Activated naive CD8-positive, alpha-beta T cell treated with anti-CD3 and anti-CD28 coated beads, Interleukin-2, amount 10 ng/mL, durations not matched to agents 7 days and 5 days (primary cell): Measurements from ENCODE around the gene CANX. TPM values are rescaled to one million over a fixed set of nuclear protein-coding genes. Genes with fewer than 3 reads are reported as not detected.
A peak's percentile ranks its signal among the peaks of the same experiment; 100 is the strongest.
"Not testable (repeated sequence)": the region's sequence is repeated elsewhere in the genome, so short reads cannot be mapped to it uniquely, and the experiment has no call there.

Experiments used
- ATAC-seq: fragments of 150-1000 bp; cut with Tn5 transposase; one replicate; pipeline ENCODE4 v1.10.0; 2021; ENCODE audit warnings: low read depth, moderate library complexity
- POLR2A ChIA-PET: fragments of 350-600 bp; sonication (Branson Sonifier 250); formaldehyde crosslinking; loops from one replicate; lab custom pipeline; 2021; ENCODE audit warnings: antibody characterized with exemption; lab: Charles Lee
- DNase-seq: peaks from one replicate; pipeline ENCODE4 v3.0.0; 2021
- H3K27ac Mint-ChIP-seq: one replicate; pipeline ENCODE4 v1.8.0; 2022; ENCODE audit warnings: mild to moderate bottlenecking, mixed read lengths
- H3K27me3 Mint-ChIP-seq: one replicate; pipeline ENCODE4 v1.8.0; 2022; ENCODE audit warnings: mild to moderate bottlenecking, moderate library complexity, mixed read lengths
- H3K36me3 Mint-ChIP-seq: one replicate; pipeline ENCODE4 v1.8.0; 2021; ENCODE audit warnings: mild to moderate bottlenecking, mixed read lengths
- H3K4me1 Mint-ChIP-seq: one replicate; pipeline ENCODE4 v1.8.0; 2021; ENCODE audit warnings: mixed read lengths
- H3K4me3 Mint-ChIP-seq: one replicate; pipeline ENCODE4 v1.8.0; 2022; ENCODE audit warnings: mild to moderate bottlenecking, moderate library complexity, mixed read lengths
- H3K9me3 Mint-ChIP-seq: one replicate; pipeline ENCODE4 v1.8.0; 2021; ENCODE audit warnings: mixed read lengths
- total RNA-seq, 2 experiments: library from RNA; stranded (reverse); gene quantifications; one replicate each; pipeline ENCODE4 v1.2.3, GENCODE V29; 2021

Gene CANX, protein sequence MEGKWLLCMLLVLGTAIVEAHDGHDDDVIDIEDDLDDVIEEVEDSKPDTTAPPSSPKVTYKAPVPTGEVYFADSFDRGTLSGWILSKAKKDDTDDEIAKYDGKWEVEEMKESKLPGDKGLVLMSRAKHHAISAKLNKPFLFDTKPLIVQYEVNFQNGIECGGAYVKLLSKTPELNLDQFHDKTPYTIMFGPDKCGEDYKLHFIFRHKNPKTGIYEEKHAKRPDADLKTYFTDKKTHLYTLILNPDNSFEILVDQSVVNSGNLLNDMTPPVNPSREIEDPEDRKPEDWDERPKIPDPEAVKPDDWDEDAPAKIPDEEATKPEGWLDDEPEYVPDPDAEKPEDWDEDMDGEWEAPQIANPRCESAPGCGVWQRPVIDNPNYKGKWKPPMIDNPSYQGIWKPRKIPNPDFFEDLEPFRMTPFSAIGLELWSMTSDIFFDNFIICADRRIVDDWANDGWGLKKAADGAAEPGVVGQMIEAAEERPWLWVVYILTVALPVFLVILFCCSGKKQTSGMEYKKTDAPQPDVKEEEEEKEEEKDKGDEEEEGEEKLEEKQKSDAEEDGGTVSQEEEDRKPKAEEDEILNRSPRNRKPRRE
- 100 to 1,000 TPM; 255 to 294 TPM for total RNA-seq

DNA sequence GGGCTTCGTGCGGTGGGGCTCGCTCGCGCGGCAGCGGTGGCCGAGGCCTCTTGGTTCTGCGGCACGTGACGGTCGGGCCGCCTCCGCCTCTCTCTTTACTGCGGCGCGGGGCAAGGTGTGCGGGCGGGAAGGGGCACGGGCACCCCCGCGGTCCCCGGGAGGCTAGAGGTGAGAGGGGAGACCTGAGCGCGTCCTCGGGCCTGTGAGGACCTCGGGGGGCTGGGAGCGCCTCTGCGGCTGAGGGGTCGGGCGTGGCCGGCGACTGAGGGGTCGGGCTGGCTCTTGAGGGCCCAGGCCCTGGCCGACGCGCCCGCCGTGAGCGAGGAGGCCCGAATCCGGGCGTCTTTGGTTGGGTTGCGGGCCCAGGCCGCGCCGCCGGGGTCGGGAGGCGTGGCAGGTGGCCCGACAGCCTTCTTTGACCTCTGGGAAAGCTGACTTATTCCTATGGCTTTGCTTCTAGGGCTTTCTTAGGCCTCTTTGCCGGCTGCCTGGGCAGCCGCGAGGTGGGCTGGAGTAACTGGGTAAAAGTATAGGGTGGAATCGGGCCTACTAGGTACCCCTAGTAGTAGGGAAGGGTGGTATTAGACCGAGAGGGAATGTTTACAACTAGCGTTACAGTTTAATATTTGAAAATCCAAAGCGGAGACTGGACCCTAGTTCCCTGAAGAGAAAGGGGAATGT, at the start of gene CANX:
Gene CANX (plus strand): TSS at position 33 of the 681 bp plus-strand sequence. CDS start 6,715 bp downstream, outside the sequence.
- Mint-ChIP-seq H3K9me3 (no peaks in the 10 kb centered on the region), H3K4me1 (peaks cover 30% of the 10 kb centered on the region), H3K4me3 (peak within 1 kb of the TSS; percentile 95), H3K27me3 (no peaks in the 10 kb centered on the region), H3K27ac (peak within 1 kb of the TSS; percentile 97), H3K36me3 (peaks cover 16% of the 10 kb centered on the region)
- POLR2A ChIA-PET, result interaction anchor here (0.7 to 3.8 kb wide), 8 partner anchors 20 to 85 kb away, joined by 3 to 21 read pairs (median 4); partner anchors contain the start of genes HNRNPH1 and MAML1
- DNase-seq, result no peak
- no peak for ATAC-seq

DNA sequence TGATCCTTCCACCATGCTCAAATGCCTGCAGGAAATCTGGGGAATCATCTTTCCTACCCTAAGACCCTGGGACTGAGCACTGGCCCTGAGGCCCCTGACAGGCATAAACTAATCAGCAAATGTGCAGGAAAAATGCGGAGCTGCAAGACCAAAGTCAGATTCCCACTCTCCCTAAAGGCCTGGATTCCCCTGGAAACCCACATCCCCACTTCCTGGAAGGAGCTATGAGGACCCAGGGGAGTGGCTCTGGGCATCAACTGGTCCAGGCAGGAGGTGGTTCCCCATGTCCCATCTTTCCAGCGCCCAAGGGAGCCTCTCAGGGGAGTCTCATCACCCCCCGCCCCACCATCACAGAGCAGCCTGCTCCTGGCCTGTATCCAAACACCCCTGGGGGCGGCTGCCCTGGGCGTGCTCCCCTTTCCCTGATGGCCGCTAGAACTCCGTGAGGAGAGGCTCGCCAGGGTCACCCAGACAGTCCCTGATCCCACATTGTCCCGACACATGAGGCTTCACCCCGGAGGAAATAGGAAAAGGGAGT, 49.5 kb upstream of the CANX start:
- H3K4me3 Mint-ChIP-seq, H3K36me3 Mint-ChIP-seq, ATAC-seq, DNase-seq, H3K4me1 Mint-ChIP-seq, POLR2A ChIA-PET, H3K9me3 Mint-ChIP-seq, H3K27ac Mint-ChIP-seq, H3K27me3 Mint-ChIP-seq: not testable (repeated sequence)

- ATAC-seq, H3K9me3 Mint-ChIP-seq, POLR2A ChIA-PET, H3K4me1 Mint-ChIP-seq, H3K4me3 Mint-ChIP-seq, H3K27me3 Mint-ChIP-seq, DNase-seq, H3K36me3 Mint-ChIP-seq, H3K27ac Mint-ChIP-seq: not testable (repeated sequence)
Observed at GRCh38 chr5:179650245-179650644, 48.5 kb upstream of the CANX start.

- H3K27ac Mint-ChIP-seq, H3K4me3 Mint-ChIP-seq, H3K4me1 Mint-ChIP-seq, DNase-seq, ATAC-seq, H3K27me3 Mint-ChIP-seq, H3K36me3 Mint-ChIP-seq, H3K9me3 Mint-ChIP-seq: not testable (repeated sequence)
- POLR2A ChIA-PET, result interaction anchor here (1.0 kb wide), 1 partner anchor 30 kb away, joined by 3 read pairs; the partner anchor contains the start of gene HNRNPH1
Observed at GRCh38 chr5:179653135-179653534, 45.6 kb upstream of the CANX start.

DNA sequence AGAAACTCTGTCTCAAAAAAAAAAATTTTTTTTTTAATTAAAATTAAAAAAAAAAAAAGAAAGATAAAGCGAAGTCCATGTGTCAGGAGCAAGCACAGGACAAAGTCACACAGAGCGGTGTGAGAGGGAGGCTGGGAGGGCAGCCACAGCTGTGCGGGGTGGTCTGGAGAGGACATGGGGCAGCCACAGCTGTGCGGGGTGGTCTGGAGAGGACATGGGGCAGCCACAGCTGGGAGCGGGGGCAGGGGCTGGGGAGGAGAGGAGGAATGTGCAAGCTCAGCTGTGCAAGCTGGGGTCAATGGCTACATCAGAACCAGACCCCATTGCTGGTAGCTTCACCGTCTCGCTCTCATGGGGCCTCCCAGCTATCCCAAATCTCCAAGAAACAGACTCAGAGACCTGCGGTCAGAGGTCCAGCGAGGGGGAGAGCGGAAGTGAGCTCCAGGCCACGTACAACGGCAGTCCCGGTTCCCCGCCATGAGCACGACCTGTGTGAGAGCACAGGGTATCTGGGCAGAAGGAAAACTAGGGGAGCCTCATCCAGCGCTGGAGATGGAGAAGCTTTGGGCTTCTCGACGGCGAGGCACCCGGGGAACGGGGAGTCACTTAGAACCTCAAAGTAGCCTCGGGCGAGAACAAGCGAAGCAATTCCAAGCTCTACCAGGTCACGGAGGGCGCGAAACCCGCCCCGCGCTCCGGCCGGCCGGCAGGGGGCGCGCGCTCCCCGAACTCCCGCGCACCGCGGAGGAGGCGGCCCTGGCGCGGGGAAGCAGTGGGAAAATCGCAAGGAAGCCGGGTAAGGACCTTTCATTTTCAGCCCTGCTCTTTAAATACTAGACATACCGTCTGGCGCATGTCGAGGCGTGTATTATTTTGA, 41.2 kb upstream of the CANX start:
- ATAC-seq (peak; percentile 94), DNase-seq (peak; percentile 41)
- H3K36me3 Mint-ChIP-seq, H3K4me1 Mint-ChIP-seq, H3K27ac Mint-ChIP-seq, H3K4me3 Mint-ChIP-seq, H3K27me3 Mint-ChIP-seq, H3K9me3 Mint-ChIP-seq, POLR2A ChIA-PET: not testable (repeated sequence)

- ATAC-seq, result peak; percentile 73
- H3K9me3 Mint-ChIP-seq, POLR2A ChIA-PET, H3K36me3 Mint-ChIP-seq, H3K4me1 Mint-ChIP-seq, H3K27me3 Mint-ChIP-seq, H3K27ac Mint-ChIP-seq: not testable (repeated sequence)
- peak overlapping the region; percentile 87 for H3K4me3 Mint-ChIP-seq
- DNase-seq, result peak; percentile 34
Observed at GRCh38 chr5:179658179-179658856, 40.4 kb upstream of the CANX start.

- H3K36me3 Mint-ChIP-seq, H3K27me3 Mint-ChIP-seq, H3K27ac Mint-ChIP-seq, H3K4me3 Mint-ChIP-seq, H3K9me3 Mint-ChIP-seq, ATAC-seq, DNase-seq, H3K4me1 Mint-ChIP-seq, POLR2A ChIA-PET: not testable (repeated sequence)
Observed at GRCh38 chr5:179661647-179662046, 37.1 kb upstream of the CANX start.

DNA sequence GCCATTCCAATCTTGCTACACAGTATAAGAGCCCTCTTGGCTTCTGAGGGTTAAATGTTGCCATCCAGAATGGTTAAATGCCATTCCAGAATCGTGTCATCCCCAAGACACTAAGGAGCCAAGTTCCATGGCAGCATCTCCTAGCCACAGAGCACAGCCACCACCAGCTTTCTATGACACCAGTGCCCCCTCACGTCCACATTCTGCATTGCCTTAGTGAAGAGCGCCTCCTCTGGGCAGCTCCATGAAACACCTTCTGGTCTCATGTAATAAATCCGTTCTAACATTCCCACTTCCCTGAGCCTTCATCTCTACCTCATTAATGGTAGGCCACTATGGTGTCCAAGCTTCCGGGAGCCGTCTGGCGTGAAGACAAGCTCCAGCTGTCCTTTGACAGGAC, 30.4 kb upstream of the CANX start:
- H3K4me1 Mint-ChIP-seq, result peaks cover 5% of the 10 kb centered on the region

GRCh38 chr5:179678223-179679013, 20.3 kb upstream of the CANX start:
- POLR2A ChIA-PET, result interaction anchor here (0.6 to 4.4 kb wide), 19 partner anchors 8 to 632 kb away, joined by 3 to 33 read pairs (median 4); partner anchors contain the start of genes CANX, HNRNPH1, MAML1 and MGAT4B
- ATAC-seq (peak; percentile 93), DNase-seq (peak; percentile 95)
- Mint-ChIP-seq H3K4me3 (peak overlapping the region; percentile 99), H3K9me3 (no peaks in the 10 kb centered on the region), H3K4me1 (peaks cover 16% of the 10 kb centered on the region), H3K27ac (peak overlapping the region; percentile 99), H3K36me3 (peaks cover 18% of the 10 kb centered on the region), H3K27me3 (no peaks in the 10 kb centered on the region)

More for the DNA sequence above, 30.4 kb upstream of the CANX start:
- H3K27me3 Mint-ChIP-seq, result no peaks in the 10 kb centered on the region
- no peak overlapping the region for H3K4me3 Mint-ChIP-seq
- ATAC-seq, result peak; percentile 56
- DNase-seq, result no peak
- peaks cover 6% of the 10 kb centered on the region for H3K36me3 Mint-ChIP-seq
- POLR2A ChIA-PET, result interaction anchor here (0.9 kb wide), 1 partner anchor 9 kb away, joined by 5 read pairs; no protein-coding TSS in a partner anchor
- H3K9me3 Mint-ChIP-seq, result no peaks in the 10 kb centered on the region
- H3K27ac Mint-ChIP-seq, result no peak overlapping the region

DNA sequence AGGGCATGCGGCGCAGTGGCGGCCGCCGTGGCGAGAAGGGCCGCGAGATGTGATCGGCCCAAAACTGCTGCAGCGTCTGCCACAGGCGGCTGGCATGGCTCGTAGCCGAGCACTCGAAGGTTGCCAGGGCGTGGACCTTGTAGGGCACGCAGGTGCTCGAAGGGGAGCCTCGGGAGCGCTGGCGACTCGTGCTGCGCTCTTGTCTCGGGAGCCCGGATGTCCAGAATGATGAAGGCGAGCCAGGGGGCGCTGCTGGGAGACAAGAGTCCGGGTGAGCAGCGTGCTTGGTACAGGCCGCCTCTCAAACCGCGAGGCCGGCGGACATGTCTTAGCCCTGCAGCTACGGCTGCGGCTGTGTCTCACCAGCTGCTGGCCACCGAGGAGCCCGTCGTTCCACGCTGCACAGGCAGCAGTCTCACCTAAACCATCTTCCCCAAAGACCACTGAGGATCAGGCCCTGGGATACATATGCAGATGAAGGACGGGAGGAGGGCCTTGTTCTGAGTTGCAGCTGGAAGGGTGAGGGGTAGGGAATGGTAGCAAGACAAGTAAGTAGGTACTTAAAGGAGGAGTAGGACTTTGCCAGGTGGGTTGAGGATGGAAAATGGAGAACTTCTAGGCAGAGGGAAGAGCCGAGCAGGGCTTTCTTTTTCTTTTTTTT, 19.6 kb upstream of the CANX start:
- DNase-seq (peak; percentile 80), ATAC-seq (peak; percentile 37)
- H3K36me3 Mint-ChIP-seq, result peaks cover 18% of the 10 kb centered on the region
- H3K27ac Mint-ChIP-seq, result peak overlapping the region; percentile 99
- H3K9me3 Mint-ChIP-seq, result no peaks in the 10 kb centered on the region
- H3K4me3 Mint-ChIP-seq, result peak overlapping the region; percentile 99
- POLR2A ChIA-PET, result interaction anchor here (0.6 to 4.4 kb wide), 17 partner anchors 9 to 128 kb away, joined by 3 to 33 read pairs (median 4); partner anchors contain the start of genes CANX, HNRNPH1, MAML1 and MGAT4B
- no peaks in the 10 kb centered on the region for H3K27me3 Mint-ChIP-seq
- peaks cover 16% of the 10 kb centered on the region for H3K4me1 Mint-ChIP-seq
